Activated naive CD4-positive, alpha-beta T cell treated with anti-CD3 and anti-CD28 coated beads, Interleukin-2, amount 50 U/mL, for 72 hours (primary cell): Measurements from ENCODE around the gene KIR3DL3. TPM values are rescaled to one million over a fixed set of nuclear protein-coding genes. Genes with fewer than 3 reads are reported as not detected.
"Not testable (repeated sequence)": the region's sequence is repeated elsewhere in the genome, so short reads cannot be mapped to it uniquely, and the experiment has no call there.

Source experiments
- ATAC-seq, 2 donors: fragments of 150-1000 bp; cut with Tn5 transposase; 2 replicates each; pipeline ENCODE4 v1.10.0; 2021; ENCODE audit warnings: mild to moderate bottlenecking in 2 of 2, moderate library complexity in 2 of 2
- DNase-seq, 2 donors: peaks; one replicate each; pipeline ENCODE4 v3.0.0; 2021 to 2022; ENCODE audit warnings: low spot score in 2 of 2
- H3K27ac Mint-ChIP-seq, 2 donors: one replicate each; pipeline ENCODE4 v1.8.0; 2022; ENCODE audit warnings: mild to moderate bottlenecking in 2 of 2, mixed read lengths in 2 of 2
- H3K36me3 Mint-ChIP-seq, 2 donors: one replicate each; pipeline ENCODE4 v1.8.0; 2022; ENCODE audit warnings: mixed read lengths in 2 of 2
- H3K9me3 Mint-ChIP-seq, 2 donors: one replicate each; pipeline ENCODE4 v1.8.0; 2022; ENCODE audit warnings: mixed read lengths in 2 of 2
- total RNA-seq, 2 donors: library from RNA; stranded (reverse); gene quantifications; one replicate each; pipeline ENCODE4 v1.2.3, GENCODE V29; 2022

Gene KIR3DL3
- total RNA-seq, 2 donors from 2014 or later, result not detected

- DNase-seq (no peak), ATAC-seq (no peak)
- Mint-ChIP-seq H3K36me3 (peaks cover 0 to 6% of the 10 kb centered on the region in 2 donors), H3K27ac (no peak overlapping the region), H3K9me3 (peaks cover 9 to 18% of the 10 kb centered on the region in 2 donors)
These were observed 402 bp downstream of the KIR3DL3 start for GRCh38 chr19:54724644-54725043.

- DNase-seq (no peak), ATAC-seq (no peak)
- Mint-ChIP-seq H3K9me3 (peaks cover 9 to 15% of the 10 kb centered on the region in 2 donors), H3K27ac (no peak overlapping the region), H3K36me3 (peaks cover 0 to 6% of the 10 kb centered on the region in 2 donors)
These were observed 1.1 kb downstream of the KIR3DL3 start for GRCh38 chr19:54725321-54725720.

DNA sequence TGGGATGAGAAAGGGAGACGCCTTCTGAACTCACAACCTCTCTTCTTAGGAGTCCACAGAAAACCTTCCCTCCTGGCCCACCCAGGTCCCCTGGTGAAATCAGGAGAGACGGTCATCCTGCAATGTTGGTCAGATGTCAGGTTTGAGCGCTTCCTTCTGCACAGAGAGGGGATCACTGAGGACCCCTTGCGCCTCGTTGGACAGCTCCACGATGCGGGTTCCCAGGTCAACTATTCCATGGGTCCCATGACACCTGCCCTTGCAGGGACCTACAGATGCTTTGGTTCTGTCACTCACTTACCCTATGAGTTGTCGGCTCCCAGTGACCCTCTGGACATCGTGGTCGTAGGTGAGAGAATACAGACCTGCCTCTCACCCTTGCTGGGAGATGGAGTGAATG is 3.3 kb downstream of the KIR3DL3 start:
- DNase-seq (no peak), ATAC-seq (no peak)
- peaks cover 0 to 6% of the 10 kb centered on the region in 2 donors for H3K36me3 Mint-ChIP-seq

GRCh38 chr19:54728167-54728566 is 3.9 kb downstream of the KIR3DL3 start:
- Mint-ChIP-seq H3K9me3 (peaks cover 4 to 9% of the 10 kb centered on the region in 2 donors), H3K36me3 (peaks cover 0 to 6% of the 10 kb centered on the region in 2 donors), H3K27ac (no peak overlapping the region)
- ATAC-seq (no peak), DNase-seq (no peak)

More for the DNA sequence above, 3.3 kb downstream of the KIR3DL3 start:
- Mint-ChIP-seq H3K9me3 (peaks cover 4 to 9% of the 10 kb centered on the region in 2 donors), H3K27ac (no peak overlapping the region)

- Mint-ChIP-seq H3K36me3 (peaks cover 0 to 15% of the 10 kb centered on the region in 2 donors), H3K27ac (no peak overlapping the region), H3K9me3 (peaks cover 4 to 16% of the 10 kb centered on the region in 2 donors)
- no peak for DNase-seq
- no peak for ATAC-seq
These were observed 5.4 kb downstream of the KIR3DL3 start for GRCh38 chr19:54729416-54730188.

- Mint-ChIP-seq H3K9me3 (peaks cover 4 to 16% of the 10 kb centered on the region in 2 donors), H3K27ac (no peak overlapping the region), H3K36me3 (peaks cover 0 to 12% of the 10 kb centered on the region in 2 donors)
- DNase-seq (no peak), ATAC-seq (no peak)
These were observed 6.9 kb downstream of the KIR3DL3 start for GRCh38 chr19:54731191-54731590.

GRCh38 chr19:54738306-54738705 is 14.1 kb downstream of the KIR3DL3 start, which contains the start of gene KIR2DL3:
TSS of gene KIR2DL3 (plus strand) at chr19:54738513. CDS start at chr19:54738546, 33 bp downstream.
- H3K27ac Mint-ChIP-seq, result peak within 1 kb of the TSS in 1 of 2 donors; percentile 53
- not testable (repeated sequence) for H3K9me3 Mint-ChIP-seq, H3K36me3 Mint-ChIP-seq, ATAC-seq, DNase-seq

DNA sequence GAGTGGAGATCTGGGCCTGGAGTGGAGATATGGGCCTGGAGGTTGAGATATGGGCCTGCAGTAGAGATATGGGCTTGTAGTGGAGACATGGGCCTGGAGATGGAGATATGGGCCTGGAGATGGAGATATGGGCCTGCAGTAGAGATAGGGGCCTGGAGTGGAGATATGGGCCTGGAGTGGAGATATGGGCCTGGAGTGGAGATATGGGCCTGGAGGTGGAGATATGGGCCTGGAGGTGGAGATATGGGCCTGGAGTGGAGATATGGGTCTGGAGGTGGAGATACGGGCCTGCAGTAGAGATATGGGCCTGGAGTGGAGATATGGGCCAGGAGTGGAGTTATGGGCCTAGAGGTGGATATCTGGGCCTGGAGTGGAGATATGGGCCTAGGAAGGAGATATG is 14.5 kb downstream of the KIR3DL3 start:
- Mint-ChIP-seq H3K36me3 (peaks cover 0 to 7% of the 10 kb centered on the region in 2 donors), H3K9me3 (peaks cover 0 to 5% of the 10 kb centered on the region in 2 donors), H3K27ac (peak overlapping the region in 1 of 2 donors; percentile 53)
- no peak for DNase-seq
- no peak for ATAC-seq

DNA sequence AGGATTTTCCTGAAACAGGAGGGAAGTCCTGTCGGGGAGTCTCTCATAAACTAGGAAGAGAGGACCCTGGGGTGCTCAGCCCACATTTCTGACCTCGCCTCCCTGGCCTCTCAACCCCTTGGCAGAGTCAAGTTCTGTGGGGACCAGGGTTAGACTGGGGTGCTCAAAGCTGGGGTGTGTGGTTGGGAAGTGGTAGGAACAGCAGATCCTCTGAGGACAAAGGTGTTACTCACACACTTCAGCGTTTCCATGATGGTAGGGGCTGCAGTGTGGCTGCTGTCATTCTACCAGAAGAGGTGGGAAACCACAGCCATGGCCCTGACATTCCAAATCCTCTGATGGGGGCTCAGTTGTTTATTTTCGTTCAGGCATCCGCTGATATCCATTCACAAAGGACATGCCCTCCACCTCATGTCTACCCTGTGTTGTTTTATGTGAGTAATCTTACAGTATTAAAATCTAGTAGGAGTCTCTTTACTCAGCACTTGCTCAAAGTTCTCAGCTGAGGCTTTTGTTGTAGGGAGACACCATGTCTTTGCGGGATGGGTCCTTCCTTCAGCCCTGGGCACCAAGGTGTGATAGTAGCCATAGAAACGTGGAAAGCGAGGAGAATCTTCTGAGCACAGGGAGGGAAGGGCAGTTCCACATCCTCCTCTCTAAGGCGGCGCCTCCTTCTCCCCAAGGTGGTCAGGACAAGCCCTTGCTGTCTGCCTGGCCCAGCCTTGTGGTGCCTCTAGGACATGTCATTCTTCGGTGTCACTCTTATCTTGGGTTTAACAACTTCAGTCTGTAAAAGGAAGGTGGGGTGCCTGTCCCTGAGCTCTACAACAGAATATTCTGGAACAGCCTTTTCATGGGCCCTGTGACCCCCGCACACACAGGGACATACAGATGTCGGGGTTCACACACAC is 15.6 kb downstream of the KIR3DL3 start:
- DNase-seq (no peak), ATAC-seq (peak in 1 of 2 donors; percentile 28)
- Mint-ChIP-seq H3K9me3 (no peaks in the 10 kb centered on the region), H3K27ac (no peak overlapping the region), H3K36me3 (no peaks in the 10 kb centered on the region)

DNA sequence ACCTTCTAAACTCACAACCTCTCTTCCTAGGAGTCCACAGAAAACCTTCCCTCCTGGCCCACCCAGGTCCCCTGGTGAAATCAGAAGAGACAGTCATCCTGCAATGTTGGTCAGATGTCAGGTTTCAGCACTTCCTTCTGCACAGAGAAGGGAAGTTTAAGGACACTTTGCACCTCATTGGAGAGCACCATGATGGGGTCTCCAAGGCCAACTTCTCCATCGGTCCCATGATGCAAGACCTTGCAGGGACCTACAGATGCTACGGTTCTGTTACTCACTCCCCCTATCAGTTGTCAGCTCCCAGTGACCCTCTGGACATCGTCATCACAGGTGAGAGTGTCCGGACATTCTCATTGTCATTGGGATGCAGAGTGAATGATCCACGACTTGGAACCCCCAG is 17.7 kb downstream of the KIR3DL3 start:
- not testable (repeated sequence) for ATAC-seq, DNase-seq, H3K27ac Mint-ChIP-seq, H3K36me3 Mint-ChIP-seq, H3K9me3 Mint-ChIP-seq

GRCh38 chr19:54744080-54744479 is 19.8 kb downstream of the KIR3DL3 start:
- ATAC-seq, DNase-seq: not testable (repeated sequence)

GRCh38 chr19:54747614-54748322 is 23.5 kb downstream of the KIR3DL3 start:
- not testable (repeated sequence) for H3K27ac Mint-ChIP-seq, ATAC-seq, H3K36me3 Mint-ChIP-seq, H3K9me3 Mint-ChIP-seq, DNase-seq

More at GRCh38 chr19:54744080-54744479, 19.8 kb downstream of the KIR3DL3 start:
- not testable (repeated sequence) for H3K27ac Mint-ChIP-seq, H3K36me3 Mint-ChIP-seq, H3K9me3 Mint-ChIP-seq

- H3K36me3 Mint-ChIP-seq, DNase-seq, ATAC-seq, H3K9me3 Mint-ChIP-seq, H3K27ac Mint-ChIP-seq: not testable (repeated sequence)
These were observed 26.0 kb downstream of the KIR3DL3 start for GRCh38 chr19:54750276-54750675.

GRCh38 chr19:54756204-54757110 is 32.2 kb downstream of the KIR3DL3 start:
- not testable (repeated sequence) for H3K36me3 Mint-ChIP-seq, DNase-seq, ATAC-seq, H3K27ac Mint-ChIP-seq, H3K9me3 Mint-ChIP-seq

DNA sequence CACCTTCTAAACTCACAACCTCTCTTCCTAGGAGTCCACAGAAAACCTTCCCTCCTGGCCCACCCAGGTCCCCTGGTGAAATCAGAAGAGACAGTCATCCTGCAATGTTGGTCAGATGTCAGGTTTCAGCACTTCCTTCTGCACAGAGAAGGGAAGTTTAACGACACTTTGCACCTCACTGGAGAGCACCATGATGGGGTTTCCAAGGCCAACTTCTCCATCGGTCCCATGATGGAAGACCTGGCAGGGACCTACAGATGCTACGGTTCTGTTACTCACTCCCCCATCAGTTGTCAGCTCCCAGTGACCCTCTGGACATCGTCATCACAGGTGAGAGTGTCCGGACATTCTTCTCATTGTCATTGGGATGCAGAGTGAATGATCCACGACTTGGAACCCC is 34.3 kb downstream of the KIR3DL3 start:
- H3K9me3 Mint-ChIP-seq, ATAC-seq, DNase-seq, H3K27ac Mint-ChIP-seq, H3K36me3 Mint-ChIP-seq: not testable (repeated sequence)
